LNCAP (cell line): ENCODE data around the gene BAG3.

Experiments
- TF ChIP-seq, protein P1 (sequence below): fragments of 450-650 bp; IDR thresholded peaks from 2 replicates; pipeline ENCODE4 v1.5.1; 2017; ENCODE audit warnings: mild to moderate bottlenecking

BAG3 gene

DNA sequence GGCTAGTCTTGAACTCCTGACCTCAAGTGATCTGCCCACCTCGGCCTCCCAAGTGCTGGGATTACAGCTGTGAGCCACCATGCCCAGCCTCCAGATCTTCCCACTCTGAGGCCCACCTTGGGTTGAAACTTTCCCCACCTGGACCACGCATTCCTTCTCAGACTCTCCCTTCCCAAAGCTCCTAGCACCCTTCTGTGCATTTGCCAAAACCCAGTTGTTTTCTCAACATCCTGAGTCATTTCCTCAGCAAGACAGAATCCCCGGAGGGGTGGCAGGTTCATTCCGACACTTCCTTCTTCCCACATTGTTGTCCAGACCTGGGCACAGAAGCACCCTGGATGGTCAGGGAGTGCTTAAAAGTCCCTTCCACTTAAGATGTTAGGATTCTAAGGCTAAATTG, 28.9 kb downstream of the BAG3 start:
- TF ChIP-seq, protein P1, sequence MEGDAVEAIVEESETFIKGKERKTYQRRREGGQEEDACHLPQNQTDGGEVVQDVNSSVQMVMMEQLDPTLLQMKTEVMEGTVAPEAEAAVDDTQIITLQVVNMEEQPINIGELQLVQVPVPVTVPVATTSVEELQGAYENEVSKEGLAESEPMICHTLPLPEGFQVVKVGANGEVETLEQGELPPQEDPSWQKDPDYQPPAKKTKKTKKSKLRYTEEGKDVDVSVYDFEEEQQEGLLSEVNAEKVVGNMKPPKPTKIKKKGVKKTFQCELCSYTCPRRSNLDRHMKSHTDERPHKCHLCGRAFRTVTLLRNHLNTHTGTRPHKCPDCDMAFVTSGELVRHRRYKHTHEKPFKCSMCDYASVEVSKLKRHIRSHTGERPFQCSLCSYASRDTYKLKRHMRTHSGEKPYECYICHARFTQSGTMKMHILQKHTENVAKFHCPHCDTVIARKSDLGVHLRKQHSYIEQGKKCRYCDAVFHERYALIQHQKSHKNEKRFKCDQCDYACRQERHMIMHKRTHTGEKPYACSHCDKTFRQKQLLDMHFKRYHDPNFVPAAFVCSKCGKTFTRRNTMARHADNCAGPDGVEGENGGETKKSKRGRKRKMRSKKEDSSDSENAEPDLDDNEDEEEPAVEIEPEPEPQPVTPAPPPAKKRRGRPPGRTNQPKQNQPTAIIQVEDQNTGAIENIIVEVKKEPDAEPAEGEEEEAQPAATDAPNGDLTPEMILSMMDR, result no peak

DNA sequence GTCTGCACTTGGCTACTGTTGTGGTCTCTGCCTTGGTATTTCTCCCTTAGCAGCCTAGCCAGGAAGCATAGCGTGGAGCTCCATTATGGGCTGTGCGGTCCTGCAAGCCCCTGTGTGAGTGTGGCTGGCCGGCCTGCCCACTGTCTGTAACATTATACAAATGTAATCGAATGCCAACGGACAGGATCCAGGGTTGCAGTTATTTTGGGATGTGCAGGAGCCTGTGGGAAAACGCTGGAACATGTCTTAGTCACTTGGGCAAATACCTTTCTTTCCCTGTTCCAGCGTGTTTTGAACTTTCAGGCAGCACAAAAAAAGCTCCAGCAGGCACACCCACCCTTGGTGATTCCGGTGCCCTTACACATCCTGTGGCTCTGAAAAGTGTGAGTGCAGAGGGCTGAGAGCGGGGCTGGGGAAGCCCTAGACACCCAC, 29.5 kb downstream of the BAG3 start:
- TF ChIP-seq, protein P1, result no peak

DNA sequence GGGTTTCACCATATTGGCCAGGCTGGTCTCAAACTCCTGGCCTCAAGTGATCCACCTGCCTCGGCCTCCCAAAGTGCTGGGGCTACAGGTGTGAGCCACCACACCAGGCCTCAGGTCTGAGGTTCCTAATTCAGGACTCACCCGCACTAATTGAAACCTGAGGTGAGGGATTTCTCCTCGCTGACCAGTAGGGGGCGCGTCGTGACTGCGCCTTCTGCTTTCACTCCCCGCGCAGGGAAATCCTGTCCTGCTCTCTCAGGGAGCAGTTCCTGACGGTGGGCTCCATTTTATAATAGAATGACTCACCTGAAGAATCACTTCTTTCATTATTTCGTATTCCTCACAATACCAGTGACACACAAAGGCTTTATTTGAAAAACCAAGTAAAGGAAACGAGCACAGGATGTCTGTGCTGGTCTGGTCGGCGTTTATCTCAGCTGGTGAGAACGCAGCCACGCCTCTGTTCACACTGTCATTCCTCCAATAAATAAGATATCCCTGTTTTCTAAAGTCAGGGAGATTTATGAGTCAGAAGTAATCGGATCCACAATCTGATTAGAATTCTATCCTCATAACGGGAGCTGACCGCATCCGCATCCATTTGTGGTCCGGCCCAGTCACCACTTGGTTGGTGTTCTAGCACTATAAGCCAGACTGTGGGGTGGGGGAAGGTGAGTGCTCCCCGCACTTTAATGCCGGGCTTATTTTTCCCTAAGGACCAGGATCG, 35.4 kb downstream of the BAG3 start:
- TF ChIP-seq, protein P1, result peak; percentile 93

DNA sequence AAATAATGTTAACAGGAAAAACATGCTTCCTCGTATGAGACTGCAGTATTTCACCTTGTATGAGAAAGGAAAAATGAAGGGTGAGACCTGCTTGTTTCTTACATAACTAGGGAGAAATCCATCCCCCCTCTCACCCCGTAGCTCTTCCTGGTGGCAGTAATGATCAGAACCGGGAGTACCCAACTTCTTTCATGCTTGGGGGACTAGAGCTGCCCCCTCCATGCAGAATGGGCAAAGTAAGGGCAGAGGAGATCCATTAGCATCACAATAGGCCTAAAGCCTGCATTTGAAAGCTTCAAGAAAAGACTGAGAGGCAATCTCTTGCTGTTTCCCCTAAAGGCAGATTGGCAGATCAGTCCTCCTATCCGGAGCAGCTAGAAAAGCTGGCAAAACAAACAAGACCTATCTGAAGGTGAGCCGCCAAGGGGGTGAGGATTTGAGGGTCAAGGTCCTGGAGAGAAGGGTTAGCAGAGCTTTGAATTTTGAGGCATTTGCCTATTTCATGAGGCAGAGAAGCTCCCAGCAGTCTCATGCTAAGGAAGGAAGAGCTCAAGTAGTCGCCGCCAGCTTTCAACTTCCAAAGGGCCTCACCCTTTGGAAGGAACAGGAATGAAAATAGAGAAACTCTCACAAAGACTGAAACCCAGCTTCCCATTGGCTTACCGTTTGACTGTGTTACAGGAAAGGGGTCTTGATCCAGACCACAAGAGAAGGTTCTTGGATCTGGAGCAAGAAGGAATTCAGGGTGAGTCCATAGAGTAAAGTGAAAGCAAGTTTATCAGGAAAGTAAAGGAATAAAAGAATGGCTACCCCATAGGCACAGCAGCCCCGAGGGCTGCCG, 36.2 kb downstream of the BAG3 start:
- TF ChIP-seq, protein P1, result no peak

DNA sequence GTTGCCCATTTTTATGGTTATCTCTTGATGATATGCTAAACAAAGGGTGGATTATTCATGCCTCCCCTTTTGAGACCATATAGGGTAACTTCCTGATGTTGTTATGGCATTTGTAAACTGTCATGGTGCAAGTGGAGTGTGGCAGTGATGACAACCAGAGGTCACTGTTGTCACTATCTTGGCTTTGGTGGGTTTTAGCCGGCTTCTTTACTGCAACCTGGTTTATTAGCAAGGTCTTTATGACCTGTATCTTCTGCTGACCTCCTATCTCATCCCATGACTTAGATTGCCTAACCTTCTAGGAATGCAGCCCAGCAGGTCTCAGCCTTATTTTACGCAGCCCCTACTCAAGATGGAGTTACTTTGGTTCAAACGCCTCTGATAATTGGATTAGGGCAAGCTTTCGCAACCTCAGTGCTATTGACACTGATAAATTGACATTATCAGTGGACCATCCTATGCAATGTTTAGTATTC, 36.9 kb downstream of the BAG3 start:
- TF ChIP-seq, protein P1, result no peak

DNA sequence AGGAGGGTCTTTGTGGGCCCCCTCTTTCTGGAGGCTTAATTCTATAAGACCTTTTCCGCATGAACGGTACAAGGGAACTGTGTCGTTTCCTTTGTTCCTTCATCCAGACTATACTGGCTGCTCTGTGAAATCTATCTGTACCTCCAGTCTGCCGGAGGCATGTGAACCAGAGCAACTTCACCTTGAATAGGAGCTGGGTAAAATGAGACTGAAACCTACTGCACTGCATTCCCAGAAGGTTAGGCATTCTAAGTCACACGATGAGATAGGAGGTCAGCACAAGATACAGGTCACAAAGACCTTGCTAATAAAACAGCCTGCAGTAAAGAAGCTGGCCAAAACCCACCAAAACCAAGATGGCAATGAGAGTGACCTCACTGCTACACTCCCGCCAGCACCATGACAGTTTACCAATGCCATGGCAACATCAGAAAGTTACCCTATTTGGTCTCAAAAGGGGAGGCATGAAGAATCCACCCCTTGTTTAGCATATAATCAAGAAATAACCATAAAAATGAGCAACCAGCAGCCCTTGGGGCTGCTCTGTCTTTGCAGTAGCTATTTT, 37.9 kb downstream of the BAG3 start:
- TF ChIP-seq, protein P1, result no peak

DNA sequence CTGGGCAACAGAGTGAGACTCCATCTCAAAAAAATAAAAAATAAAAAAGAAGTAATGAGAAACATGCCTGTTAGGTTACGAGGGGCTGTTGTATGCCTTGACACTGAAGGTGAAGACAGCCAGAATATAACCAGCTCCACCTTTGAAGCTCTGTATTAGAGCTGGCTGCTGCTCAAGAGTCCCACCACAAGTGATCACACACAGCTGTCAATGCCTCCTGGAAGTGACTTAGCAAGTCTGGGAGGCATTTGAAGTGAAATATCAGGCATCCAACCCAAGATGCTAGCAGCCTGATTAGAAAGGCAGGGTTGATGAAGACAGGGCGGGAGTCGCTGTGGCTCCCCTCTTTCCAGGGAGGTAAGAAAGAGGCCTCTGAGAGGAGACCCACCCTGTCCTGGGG, 40.5 kb downstream of the BAG3 start:
- TF ChIP-seq, protein P1, result no peak
